Stromal cell of bone marrow (primary cell): ENCODE results near the gene PDZD2.

Source experiments
- DNase-seq: peaks from one replicate; pipeline ENCODE4 v3.0.0-alpha.2; 2012; ENCODE audit warnings: low read depth

PDZD2 gene

DNA sequence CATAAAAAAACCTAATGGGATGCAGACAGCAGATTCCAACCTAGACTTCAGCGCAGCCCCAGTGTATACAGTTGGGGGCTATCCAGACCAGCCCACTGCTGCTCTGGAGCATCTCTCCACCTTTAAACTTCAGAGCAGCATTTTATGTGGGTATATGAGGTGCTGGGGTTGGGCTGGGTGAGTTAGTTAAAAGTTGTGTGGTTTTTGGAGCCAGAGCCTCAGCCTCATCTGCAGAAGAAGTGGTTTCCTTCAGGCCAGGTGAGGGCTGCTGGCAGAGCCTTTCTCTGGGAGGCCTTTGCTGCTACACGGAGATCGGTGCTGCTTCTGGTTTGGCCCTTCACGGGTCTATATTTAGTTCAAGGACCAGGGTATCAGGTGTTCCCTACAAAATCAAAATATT lies 228.3 kb downstream of the PDZD2 start:
- DNase-seq: no peak

DNA sequence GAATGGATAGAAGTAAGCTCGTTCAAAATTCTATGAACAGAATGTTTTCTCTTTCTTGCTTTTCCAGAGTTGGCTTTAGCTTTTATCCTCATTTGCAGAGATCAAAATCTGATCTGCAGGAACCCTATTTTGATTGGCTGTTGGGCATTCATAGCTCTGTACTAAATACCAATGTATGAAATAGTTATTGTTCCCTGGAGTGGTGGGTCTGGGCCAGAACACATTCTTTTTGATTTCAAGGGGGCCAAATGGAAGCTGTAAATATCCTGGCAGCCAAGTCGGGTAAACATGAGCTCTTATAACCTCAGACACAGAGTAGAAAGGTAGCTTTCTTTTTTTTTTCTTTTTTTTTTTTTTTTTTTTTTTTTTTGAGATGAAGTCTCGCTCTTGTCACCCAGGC lies 241.5 kb downstream of the PDZD2 start:
- no peak for DNase-seq

DNA sequence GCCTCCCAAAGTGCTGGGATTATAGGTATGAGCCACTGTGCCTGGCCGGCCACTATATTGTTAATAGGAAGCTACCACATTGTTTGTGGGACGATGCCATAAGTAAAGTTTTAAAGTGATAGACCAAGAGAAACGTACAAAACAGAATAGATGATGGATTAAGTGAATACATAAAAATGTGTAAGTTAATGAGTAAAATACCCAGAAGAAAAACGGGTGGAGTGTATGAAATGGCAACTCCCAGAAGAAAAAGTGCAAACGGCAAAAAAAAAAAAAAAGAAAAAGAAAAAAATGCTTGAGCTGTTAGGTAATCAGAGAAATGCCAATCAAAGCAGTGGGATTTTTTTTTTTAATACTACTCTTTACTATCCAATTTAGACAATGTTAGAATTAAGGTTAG lies 246.0 kb downstream of the PDZD2 start:
- no peak for DNase-seq

DNA sequence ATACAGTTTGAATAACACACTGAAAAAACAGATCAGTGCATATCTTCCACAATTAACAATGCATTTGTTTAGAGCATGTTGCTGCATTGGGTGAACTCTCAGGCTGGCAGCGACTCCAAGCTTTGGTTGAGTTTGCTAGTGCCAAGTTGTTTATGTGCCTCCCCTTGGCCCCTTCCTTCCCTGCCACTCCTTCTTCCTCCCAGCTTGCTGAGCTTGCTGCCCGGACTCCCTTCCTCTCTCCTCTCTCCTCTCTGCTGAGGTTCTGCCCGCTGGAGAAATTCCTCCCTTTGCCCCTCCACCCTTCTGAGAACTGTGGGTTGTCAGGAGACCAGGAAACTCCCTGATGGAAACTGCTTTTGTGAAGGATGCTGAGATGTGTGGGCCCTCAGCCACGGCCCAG lies 247.3 kb downstream of the PDZD2 start:
- DNase-seq: no peak

DNA sequence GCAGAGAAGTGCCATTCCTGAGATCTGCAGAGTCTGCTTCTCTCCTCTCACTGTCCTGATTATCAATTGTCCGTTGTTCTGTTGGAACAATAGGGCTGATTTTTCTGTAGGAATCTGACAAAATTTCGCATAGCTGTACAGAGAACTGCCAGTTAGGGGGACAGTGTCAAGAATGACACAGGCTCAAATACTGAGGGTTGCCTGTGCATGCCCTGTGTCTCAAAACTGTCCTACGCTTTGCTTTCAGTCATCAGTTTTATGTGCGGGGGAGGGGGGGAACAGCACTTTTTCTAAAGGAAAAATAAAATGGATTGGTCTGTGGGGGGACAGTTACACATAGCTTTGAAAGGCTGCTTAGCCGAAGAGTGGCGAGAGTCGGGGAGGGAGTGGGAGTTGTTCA lies 248.6 kb downstream of the PDZD2 start:
- DNase-seq: no peak

DNA sequence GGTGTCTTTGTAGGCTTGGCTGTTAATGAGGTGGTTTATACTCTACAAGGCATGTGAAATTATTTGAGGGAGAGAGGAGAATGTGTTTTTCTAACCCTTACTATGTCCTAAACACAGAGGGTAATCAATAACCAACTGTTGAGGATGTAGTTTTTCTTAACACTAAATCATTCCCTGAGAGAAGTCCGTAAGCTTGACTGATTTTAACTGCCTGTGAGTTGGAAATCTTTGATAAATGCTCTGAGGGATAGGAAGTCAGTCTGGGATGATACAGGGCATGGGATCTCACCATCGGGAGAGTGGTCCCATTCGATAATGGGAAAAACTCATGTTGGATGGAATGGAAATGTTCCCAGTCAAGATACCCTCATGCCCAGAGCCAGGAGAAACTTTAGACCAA lies 249.6 kb downstream of the PDZD2 start:
- no peak for DNase-seq

DNA sequence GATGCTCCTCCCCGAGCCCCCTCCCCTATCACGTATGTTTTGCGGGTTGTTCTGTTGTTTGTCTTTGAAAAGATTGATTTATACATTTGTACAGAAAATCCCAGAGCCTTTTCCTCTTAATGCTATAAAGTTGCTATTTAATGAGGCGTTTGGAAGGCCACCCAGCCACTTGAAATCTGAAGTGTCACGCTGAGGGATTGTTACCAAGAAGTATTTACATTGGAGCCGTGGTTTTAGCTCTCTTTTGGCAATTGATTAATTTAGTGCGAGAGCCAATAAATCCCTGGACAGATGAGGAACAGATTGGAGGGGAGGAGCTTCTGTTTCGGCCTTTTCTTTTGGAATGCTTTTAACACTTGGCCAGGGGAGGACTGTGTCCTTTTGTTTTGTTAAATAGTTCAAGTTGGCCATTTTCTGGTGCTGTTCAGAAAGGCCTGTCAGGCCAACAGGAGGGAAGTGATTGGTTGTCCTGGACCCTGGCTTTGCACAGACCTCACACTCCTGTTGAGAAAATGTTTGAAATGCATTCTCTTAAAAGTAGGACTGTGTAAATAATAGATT lies 250.2 kb downstream of the PDZD2 start:
- DNase-seq: no peak

DNA sequence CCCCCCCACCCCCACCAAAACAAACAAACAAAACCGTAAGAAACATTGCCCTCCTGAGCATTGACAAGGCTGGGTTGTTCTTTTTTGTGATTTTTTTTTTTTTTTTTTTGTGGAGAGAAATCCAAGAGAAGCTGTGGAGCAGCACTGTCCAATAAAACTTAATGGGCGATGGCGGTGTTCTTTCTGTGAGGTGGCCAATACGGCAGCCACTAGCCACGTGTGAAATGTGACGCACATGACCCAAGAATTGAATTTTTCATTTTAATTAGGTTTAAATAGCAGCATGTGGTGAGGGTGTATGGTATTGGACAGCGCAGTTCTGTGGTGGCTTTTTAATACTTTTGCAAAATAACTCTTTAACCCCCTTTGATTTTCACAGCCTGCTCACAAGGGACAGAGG lies 251.1 kb downstream of the PDZD2 start:
- DNase-seq: no peak

DNA sequence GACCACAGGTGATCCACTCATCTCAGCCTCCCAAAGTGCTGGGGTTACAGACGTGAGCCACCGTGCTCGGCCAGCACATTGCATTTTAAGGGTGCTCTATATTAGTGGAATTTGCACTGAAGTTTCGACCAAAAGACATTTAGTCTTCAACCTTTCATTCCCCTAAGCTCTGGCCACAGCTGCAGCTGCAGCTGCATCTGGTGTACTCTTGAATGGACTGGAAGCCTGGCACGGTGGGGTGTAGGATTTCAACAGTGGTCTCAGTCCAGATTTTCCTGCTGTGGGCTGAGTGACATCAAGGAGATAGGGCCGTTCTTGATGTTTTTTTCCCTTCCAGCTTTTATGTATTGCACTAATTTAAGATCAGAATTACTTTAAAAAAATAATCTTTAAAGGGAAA lies 255.2 kb downstream of the PDZD2 start:
- no peak for DNase-seq

DNA sequence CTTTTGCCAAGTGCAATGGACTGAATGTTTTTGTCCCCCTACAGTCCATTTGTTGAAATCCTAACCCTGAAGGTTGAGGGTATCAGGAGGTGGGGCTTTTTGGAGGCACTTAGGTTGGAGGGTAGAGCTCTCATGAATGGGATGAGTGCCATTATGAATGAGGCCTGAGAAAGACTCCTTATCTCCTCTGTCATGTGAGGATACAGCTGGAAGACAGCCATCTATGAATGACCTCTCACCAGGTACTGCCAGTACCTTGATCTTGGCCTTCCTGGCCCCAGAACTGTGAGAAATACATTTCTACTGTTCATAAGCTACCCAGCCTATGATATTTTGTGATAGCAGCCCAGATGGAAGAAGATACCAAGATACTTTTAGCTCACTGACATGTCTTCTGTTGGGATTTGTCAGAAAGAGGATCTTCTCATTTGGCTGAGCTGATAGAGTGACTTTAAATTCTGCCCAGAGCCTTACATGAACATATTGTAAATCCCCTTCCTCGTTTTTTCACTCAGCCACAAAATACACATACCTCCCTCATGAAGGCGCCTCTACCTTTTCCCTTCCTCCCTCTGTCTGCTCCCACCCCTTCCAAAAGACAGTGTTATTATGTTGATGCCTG lies 256.4 kb downstream of the PDZD2 start:
- DNase-seq: no peak

DNA sequence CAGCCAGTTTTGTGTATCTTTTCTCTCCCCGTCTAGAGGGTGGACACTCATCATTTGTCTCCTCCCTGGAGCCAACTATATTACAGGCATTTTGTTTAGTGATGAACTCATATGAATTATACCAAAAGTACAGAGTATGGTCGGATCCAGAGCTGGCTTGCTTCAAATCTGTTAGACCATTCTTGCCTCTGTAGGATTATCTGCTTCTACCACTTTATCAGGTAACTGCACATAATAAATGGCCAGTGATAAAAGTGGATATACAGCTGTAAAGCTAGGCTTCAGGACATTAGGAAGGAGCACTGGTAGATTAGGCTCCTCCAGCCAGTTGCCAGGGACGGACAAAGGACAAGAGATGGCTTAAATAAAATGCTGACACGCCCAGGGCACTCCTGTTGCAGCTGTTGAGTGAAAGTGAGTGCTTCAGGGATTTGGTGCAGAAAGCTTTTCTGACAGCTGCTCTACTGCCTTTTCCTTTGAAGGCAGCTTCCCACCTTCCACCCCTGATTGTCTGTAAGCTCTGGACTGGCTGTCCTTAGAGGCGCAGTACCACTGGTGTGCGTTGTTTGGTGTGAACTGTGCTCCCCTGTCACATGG lies 259.2 kb downstream of the PDZD2 start:
- no peak for DNase-seq

DNA sequence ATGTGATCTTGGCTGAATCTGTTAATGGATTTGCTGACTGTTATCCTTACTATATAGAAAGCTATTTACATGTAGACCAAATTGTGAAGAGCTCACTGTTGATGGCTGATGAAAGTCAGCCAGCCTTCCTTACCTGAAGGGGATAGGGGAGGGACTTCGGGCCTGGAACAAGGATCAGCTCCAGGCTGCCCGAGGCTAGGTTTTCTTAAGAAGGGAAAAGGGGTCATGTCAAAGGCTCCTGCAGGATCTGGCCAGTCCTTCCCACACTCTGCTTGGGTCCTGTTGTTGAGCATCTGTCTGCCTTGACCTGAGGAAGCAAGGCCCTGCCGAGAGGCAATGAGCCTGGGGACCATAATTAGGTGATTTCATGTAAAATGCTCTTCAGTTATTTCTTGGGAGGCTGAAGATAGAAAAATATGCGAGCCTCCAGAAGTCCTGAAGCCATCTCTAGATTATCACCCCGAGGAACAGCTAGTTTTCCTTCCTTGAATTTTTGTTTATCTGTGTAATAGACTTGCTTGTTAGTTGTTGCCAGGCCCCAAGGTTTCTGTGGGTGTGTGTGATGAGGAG lies 261.4 kb downstream of the PDZD2 start:
- DNase-seq: no peak

DNA sequence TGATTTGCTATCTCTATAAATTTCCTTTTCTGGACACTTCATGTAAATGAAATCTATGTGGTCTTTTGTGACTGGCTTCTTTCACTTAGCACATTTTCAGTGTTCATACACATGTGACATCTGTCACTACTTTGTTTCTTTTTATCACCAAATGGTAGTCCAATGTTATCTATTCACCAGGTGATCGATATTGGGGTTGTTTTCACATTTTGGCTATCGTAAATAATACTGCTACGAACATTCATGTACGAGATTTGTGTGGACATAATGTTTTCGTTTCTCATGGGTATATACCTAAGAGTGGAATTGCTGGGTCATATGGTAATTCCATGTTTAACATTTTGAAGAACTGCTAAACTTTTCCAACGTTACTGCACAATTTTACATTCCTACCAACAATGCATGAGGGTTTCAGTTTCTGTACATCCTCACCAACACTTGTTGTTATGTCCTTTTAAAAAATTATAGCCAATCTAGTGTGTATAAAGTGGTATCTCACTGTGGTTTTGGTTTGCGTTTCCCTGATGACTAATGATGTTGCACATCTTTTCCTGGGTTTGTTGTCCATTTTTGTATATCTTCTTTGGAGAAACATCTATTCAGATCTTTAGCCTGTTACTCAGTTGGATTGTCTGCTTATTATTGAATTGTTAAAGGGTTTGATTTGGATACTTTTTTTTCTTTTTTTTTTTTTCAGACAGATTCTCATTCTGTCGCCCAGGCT lies 263.0 kb downstream of the PDZD2 start:
- DNase-seq: no peak

DNA sequence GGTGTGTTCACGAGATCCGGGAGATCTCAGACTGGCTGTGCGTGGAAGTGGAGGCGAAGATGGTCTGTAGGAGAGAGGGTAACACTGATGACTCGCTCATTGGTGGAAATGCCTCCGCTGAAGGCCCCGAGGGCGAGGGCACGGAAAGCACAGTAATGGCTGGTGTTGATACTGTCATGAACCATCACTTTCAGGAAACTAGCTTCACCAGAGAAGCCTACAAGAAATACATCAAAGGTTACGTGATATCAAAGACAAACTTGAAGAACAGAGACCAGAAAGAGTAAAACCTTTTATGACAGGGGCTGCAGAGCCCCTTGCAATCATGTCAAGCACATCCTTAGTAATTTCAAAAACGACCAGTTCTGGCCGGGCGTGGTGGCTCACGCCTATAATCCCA lies 269.5 kb downstream of the PDZD2 start:
- no peak for DNase-seq

DNA sequence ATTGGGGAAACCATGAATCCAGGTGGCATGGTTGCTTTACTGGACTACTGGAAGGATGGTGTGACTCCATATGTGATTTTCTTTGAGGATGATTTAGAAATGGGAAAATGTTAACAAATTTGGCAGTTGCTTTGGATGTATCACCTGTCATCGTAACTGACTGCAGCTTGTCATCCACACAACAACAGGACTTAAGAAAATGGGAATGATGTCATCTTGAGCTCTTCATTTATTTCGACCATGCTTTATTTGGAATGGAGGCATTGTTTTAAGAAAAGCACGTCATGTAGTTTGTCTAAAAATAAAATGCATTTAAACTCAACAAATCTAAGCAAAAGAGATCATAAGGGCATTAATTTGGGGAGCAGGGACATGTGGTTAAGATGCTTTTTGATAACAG lies 270.1 kb downstream of the PDZD2 start:
- no peak for DNase-seq

DNA sequence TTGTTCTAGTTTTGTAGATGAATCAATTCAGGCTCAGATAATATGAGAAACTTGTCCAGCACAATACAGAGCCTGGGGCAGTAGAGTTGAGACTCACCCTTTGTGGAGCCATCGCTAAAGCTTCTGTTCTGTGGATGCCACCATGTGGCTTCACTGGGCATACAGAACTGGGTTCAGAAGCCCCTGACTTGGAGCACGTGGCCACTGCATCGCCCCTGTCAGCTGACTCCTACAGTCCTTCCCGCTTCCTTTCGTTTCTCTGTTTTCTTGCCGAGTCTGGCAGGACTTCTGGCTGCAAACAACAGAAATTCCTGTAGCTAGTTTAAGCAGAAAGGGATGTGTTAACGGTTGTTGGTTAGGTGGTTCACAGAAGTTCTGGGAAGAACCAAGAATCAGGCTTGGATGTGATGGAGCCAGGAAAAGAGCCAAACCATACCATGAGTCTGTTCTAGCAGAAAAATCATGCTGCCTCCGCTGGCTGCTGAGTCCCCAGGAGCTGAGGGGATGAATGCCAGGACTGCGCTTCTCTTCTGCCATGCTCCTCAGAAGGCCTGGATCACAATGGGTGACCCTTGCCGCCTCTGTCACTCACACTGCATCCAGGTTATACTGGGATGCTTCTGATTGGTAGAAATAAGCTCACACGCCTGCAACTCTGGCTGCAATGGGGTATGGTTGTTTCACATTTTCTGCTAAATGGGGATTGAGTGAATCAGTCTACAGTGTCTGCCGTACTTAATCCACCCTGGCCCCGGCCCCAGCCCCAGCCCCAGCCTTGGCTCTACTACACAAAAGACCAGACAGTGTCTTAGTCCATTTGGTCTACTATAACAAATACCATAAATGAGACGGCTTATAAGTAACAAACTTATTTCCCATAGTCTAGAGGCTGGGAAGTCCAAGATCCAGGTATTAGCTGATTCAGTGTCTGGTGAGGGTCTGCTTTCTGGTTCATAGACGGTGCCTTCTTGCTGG lies 272.6 kb downstream of the PDZD2 start:
- DNase-seq: no peak

DNA sequence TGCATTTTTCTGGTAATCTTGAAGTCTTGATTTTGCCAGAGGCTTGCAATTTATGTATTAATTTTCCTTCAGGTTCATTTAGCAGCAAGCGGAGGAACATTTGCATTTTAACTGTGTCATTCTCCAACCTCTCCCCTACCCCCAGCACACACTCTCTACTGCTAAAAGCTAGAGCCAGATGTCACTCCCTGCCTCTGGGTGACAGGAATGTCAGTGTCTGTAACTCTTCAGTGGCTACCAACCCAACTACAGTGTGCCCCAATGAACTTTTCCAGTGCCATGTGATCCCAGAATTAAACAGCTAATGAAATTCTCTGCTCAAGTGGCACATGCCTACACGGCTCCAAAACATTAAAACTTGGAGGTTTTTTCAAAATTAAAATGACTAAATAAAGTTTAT lies 274.9 kb downstream of the PDZD2 start:
- DNase-seq: no peak

DNA sequence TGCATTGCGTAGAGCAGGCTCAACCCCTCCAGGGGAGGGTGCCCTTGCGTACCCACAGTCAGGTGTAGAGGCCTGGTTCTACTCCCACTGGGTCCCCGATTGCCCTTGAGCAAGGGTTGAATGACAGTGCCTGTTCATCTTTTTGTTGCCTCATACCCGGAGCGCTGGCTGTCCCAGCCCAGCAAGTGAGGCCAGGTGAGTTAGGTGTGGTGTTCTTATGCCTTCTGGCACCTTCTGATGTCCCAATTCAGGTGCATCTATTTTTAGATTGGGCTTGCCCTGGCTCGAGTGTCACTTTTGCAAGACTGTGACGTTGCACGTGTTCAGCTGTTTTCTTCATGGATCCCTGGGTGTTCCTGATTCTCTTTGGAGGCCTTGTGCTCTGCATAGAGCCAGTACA lies 277.4 kb downstream of the PDZD2 start:
- no peak for DNase-seq

DNA sequence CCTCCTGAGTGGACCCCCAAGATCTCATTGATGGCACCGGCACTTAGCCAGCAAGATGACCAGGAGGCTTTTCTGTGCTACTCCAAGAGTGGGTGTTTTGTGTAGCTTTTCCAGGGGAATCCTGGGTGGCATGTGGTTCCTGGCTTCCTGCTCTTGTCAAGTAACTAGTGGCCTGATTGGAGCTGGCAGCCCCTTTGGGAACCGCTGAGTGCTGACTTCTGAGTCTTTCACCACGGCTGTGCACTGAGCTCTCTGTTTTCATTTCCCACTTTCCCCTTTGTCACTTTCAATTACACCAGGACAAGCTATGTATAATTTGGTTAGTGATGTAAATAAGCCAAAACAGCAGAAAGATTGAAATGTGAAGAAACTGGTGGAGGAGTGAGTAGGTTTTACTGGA lies 279.8 kb downstream of the PDZD2 start:
- DNase-seq: no peak

DNA sequence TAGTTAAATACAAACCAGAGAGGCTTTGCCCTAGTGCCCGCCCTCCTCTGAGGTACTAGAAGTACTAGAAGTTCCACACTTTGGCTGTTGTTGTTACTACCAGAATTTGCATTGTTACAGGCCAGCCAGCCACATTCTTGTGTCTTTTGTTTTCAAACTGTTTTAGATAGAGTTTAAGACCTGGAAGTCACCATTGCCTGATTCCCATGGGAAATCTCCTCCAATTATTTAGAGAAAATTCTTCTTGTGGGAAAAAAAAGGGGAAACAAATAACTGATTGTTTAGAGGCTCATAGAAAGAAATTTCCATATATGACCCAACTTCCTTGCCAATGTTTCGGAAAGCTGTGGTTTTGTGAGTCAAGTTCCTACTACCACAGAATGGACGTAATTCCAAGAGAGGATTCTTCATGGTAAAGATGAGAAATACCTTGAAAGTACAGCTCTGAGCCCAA lies 282.9 kb downstream of the PDZD2 start:
- no peak for DNase-seq

DNA sequence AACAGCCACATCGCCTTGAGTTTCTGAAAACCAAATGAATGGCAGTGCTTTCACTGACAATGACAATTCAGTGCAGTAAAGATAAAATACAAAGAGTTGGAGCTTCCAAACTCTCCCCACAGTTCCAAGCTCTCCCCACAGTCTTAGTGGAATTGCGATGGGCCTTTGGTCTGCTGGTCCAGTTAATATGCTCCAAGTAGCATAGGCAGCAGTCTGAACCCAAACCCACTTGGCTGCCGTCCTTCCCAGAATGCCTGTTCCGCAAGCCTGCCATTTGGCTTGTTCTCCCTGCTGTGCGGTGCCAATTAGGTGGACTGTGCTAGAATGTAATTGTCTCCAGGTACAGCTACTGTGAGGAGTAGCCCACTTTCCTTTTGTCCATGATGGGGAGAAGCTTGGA lies 285.1 kb downstream of the PDZD2 start:
- no peak for DNase-seq

DNA sequence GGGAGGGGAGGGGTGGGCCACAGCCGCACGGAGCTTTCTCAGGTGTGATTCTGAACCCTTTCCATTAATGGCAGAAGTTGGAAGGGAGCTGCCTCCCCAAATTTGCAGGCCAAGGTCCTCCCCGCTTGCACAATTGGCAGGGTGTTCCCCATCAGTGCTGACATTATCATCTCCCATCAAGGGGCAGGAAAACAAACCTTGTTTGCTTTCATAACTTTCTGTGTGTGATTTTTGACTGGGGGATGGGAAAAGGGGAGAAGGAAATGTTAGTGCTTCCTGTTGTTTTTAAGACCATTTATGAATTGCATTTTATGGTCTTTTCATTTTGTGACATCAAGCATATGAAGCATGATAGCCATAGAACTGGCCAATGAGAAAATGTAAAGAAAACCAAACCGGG lies 292.9 kb downstream of the PDZD2 start:
- DNase-seq: no peak
